WTC11 (cell line): ENCODE results near the gene GRM8.

ENCODE experiments used
- CTCF ChIP-seq: fragments of 200-600 bp; IDR thresholded peaks from 2 replicates; pipeline ENCODE4 v1.8.0; 2022; ENCODE audit warnings: antibody characterized with exemption
- MLX ChIP-seq: sonication (generic); formaldehyde crosslinking; IDR thresholded peaks from 2 replicates; pipeline ENCODE4 v1.8.1; 2023; ENCODE audit warnings: mild to moderate bottlenecking, missing genetic modification reagents, moderate library complexity
- NFYB ChIP-seq: sonication (generic); formaldehyde crosslinking; conservative IDR thresholded peaks from 2 replicates; pipeline ENCODE4 v1.8.0; 2022; ENCODE audit warnings: low read depth, missing genetic modification reagents
- NR1H2 ChIP-seq: sonication (generic); formaldehyde crosslinking; IDR thresholded peaks from 2 replicates; pipeline ENCODE4 v1.9.0; 2021; ENCODE audit warnings: mild to moderate bottlenecking, moderate library complexity, missing genetic modification reagents
- NR2C2 ChIP-seq: sonication (generic); formaldehyde crosslinking; IDR thresholded peaks from 2 replicates; pipeline ENCODE4 v1.8.0; 2022; ENCODE audit warnings: mild to moderate bottlenecking, missing genetic modification reagents
- SP1 ChIP-seq: sonication (generic); formaldehyde crosslinking; conservative IDR thresholded peaks from 2 replicates; pipeline ENCODE4 v1.8.1; 2022; ENCODE audit warnings: missing genetic modification reagents
- ZBTB43 ChIP-seq: sonication (generic); formaldehyde crosslinking; IDR thresholded peaks from 2 replicates; pipeline ENCODE4 v1.8.1; 2023; ENCODE audit warnings: mild to moderate bottlenecking, missing genetic modification reagents

GRCh38 chr7:126718419-126718818, 534.3 kb downstream of the GRM8 start:
- TF ChIP-seq CTCF = no peak
- no peak for TF ChIP-seq ZBTB43 (CRISPR knock-in tag)
- no peak for TF ChIP-seq NR1H2 (CRISPR knock-in tag)
- TF ChIP-seq SP1 (CRISPR knock-in tag) = no peak
- TF ChIP-seq NR2C2 = no peak
- TF ChIP-seq NFYB (CRISPR knock-in tag) = no peak
- no peak for TF ChIP-seq MLX (CRISPR knock-in tag)
